ENCODE results near the gene SHLD1. TPM values are rescaled to one million over a fixed set of nuclear protein-coding genes. Genes with fewer than 3 reads are reported as not detected.
"Not testable (repeated sequence)": the region's sequence is repeated elsewhere in the genome, so short reads cannot be mapped to it uniquely, and the experiment has no call there.

The SHLD1 gene
- total RNA-seq, 1 donor from 2014 or later = 3.1 TPM

DNA sequence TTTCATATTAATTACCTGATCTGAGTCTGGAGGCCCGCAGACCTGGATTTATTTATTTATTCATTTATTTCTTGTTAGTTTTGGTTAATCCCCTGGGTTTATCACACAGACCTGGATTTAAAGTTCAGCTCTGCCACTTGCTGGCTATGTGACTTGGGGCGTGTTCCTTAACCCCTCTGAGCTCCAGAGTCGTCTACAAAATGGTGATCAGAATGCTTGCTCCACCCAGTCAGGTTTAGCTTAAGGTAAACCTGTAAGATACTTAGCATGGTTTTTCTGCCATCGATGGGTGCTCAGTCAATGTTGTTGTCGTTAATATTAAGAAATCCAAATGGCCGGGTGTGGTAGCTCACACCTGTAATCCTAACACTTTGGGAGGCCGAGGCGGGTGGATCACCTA is 23.4 kb downstream of the SHLD1 start:
- no peak for DNase-seq (ENCODE audit: low spot score)
- H3K4me3 Mint-ChIP-seq (ENCODE audit: unreplicated experiment) = no peak overlapping the region
- TF ChIP-seq, protein P1, sequence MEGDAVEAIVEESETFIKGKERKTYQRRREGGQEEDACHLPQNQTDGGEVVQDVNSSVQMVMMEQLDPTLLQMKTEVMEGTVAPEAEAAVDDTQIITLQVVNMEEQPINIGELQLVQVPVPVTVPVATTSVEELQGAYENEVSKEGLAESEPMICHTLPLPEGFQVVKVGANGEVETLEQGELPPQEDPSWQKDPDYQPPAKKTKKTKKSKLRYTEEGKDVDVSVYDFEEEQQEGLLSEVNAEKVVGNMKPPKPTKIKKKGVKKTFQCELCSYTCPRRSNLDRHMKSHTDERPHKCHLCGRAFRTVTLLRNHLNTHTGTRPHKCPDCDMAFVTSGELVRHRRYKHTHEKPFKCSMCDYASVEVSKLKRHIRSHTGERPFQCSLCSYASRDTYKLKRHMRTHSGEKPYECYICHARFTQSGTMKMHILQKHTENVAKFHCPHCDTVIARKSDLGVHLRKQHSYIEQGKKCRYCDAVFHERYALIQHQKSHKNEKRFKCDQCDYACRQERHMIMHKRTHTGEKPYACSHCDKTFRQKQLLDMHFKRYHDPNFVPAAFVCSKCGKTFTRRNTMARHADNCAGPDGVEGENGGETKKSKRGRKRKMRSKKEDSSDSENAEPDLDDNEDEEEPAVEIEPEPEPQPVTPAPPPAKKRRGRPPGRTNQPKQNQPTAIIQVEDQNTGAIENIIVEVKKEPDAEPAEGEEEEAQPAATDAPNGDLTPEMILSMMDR (IDR thresholded peaks at IDR 0.05) = no peak
- no peaks in the 10 kb centered on the region for H3K27me3 Mint-ChIP-seq (ENCODE audit: low read depth)
- no peak overlapping the region for H3K27ac Mint-ChIP-seq (ENCODE audit: unreplicated experiment)
- H3K36me3 Mint-ChIP-seq (ENCODE audit: low read depth) = peaks cover 3% of the 10 kb centered on the region
- peaks cover 4% of the 10 kb centered on the region for H3K4me1 Mint-ChIP-seq (ENCODE audit: low read depth)
- H3K9me3 Mint-ChIP-seq (ENCODE audit: low read depth) = no peaks in the 10 kb centered on the region

DNA sequence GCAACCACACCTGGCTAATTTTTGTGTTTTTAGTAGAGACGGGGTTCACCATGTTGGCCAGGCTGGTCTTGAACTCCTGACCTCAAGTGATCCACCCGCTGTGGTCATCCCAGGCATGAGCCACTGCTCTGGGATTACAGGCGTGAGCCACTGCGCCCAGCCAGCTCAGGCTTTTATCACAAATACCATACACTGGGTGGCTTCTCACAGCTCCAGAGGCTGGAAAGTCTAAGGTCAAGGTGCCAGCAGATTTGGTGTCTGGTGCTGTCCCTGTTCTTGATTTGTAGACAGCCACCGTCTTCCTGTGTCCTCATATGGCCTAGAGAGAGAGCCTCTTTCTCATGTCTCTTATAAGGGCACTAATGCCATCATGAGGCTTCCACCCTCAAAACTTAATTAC is 25.9 kb downstream of the SHLD1 start:
- Mint-ChIP-seq H3K27me3 (ENCODE audit: low read depth) (no peaks in the 10 kb centered on the region), H3K27ac (ENCODE audit: unreplicated experiment) (no peak overlapping the region), H3K4me1 (ENCODE audit: low read depth) (no peaks in the 10 kb centered on the region), H3K9me3 (ENCODE audit: low read depth) (no peaks in the 10 kb centered on the region), H3K36me3 (ENCODE audit: low read depth) (peaks cover 3% of the 10 kb centered on the region), H3K4me3 (ENCODE audit: unreplicated experiment) (no peak overlapping the region)
- no peak for DNase-seq (ENCODE audit: low spot score)
- TF ChIP-seq, protein P1 (IDR thresholded peaks at IDR 0.05) = no peak

DNA sequence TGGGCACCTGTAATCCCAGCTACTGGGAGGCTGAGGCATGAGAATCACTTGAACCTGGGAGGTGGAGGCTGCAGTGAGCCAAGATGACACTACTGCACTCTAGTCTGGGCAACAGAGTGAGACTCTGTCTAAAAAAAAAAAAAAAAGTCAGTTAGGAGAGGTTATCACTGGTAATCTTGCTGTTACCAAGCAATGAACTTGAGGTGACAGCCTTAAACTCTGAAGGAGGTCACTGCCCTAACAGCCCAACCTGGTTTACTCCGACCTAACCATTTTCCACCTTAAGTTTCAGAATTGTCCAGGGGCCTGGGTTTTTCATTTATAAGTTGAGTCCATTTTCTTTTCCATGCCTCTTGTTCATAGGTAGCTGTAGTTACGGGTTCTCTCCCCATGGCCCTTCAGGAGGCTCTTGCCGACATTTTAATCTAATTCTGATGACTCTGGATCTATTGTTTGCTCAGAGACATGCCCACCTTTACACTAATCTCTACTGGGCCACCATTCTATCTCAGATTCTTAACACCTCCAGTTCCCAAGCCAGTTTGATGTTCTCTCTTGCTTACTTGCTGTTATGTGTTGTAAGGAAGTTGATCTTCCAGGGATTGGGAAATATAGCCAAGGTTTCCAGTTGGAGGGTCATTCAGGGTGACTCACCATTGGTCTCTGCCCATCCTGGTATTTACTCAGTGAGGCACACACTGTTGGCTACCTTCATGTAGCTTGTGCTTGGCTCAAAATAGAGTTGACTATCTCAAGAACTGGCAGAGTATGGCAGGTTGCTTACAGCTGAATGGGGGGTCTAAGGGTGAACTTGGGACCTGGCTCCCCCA is 29.1 kb downstream of the SHLD1 start:
- no peak overlapping the region for H3K4me3 Mint-ChIP-seq (ENCODE audit: unreplicated experiment)
- DNase-seq (ENCODE audit: low spot score) = no peak
- H3K36me3 Mint-ChIP-seq (ENCODE audit: low read depth) = peaks cover 1% of the 10 kb centered on the region
- H3K4me1 Mint-ChIP-seq (ENCODE audit: low read depth) = no peaks in the 10 kb centered on the region
- H3K9me3 Mint-ChIP-seq (ENCODE audit: low read depth) = no peaks in the 10 kb centered on the region
- H3K27me3 Mint-ChIP-seq (ENCODE audit: low read depth) = no peaks in the 10 kb centered on the region
- TF ChIP-seq, protein P1 (IDR thresholded peaks at IDR 0.05) = no peak
- H3K27ac Mint-ChIP-seq (ENCODE audit: unreplicated experiment) = no peak overlapping the region

DNA sequence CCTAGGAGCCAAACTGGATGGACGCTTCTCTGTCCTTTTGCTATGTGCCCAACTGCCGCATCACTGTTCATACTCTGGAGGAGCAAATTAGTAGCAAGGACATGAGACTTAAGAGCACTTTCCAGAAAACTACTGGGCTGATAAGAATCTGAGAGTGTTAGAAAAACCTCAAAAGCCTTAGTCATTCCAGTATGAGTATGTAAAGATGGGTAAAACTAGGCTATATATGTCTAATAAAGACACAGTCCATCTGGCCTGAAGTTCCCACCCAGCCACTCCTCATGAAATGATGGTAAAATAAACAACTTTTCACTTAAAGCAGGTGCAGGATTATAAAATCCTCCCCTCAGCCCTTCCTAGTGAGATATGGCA is 30.6 kb downstream of the SHLD1 start:
- Mint-ChIP-seq H3K27ac (ENCODE audit: unreplicated experiment) (no peak overlapping the region), H3K9me3 (ENCODE audit: low read depth) (no peaks in the 10 kb centered on the region), H3K36me3 (ENCODE audit: low read depth) (no peaks in the 10 kb centered on the region), H3K4me1 (ENCODE audit: low read depth) (no peaks in the 10 kb centered on the region), H3K4me3 (ENCODE audit: unreplicated experiment) (no peak overlapping the region), H3K27me3 (ENCODE audit: low read depth) (no peaks in the 10 kb centered on the region)
- TF ChIP-seq, protein P1 (IDR thresholded peaks at IDR 0.05) = no peak
- no peak for DNase-seq (ENCODE audit: low spot score)

DNA sequence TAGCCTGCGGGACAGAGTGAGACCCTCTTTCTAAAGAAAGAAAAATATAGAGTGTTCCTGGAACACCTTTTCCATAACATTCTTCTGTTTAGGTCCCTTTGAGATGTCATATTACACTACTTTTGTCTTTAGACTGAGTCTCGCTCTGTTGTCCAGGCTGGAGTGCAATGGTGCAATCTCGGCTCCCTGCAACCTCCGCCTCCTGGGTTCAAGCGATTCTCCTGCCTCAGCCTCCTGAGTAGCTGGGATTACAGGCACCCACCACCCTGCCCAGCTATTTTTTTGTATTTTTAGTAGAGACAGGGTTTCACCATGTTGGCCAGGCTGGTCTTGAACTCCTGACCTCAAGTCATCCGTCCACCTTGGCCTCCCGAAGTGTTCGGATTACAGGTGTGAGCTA is 31.2 kb downstream of the SHLD1 start:
- not testable (repeated sequence) for H3K27me3 Mint-ChIP-seq (ENCODE audit: low read depth); H3K27ac Mint-ChIP-seq (ENCODE audit: unreplicated experiment); H3K36me3 Mint-ChIP-seq (ENCODE audit: low read depth); H3K4me3 Mint-ChIP-seq (ENCODE audit: unreplicated experiment); H3K9me3 Mint-ChIP-seq (ENCODE audit: low read depth); H3K4me1 Mint-ChIP-seq (ENCODE audit: low read depth); DNase-seq (ENCODE audit: low spot score)
